CD4-positive, alpha-beta memory T cell (primary cell): ENCODE measurements around the gene CISD2. TPM values are rescaled to one million over a fixed set of nuclear protein-coding genes. Genes with fewer than 3 reads are reported as not detected.
"Not testable (repeated sequence)": the region's sequence is repeated elsewhere in the genome, so short reads cannot be mapped to it uniquely, and the experiment has no call there.

Experiments
- CTCF ChIA-PET: fragments of 350-600 bp; sonication (Branson Sonifier 250); formaldehyde crosslinking; loops from one replicate; lab custom pipeline; 2021; ENCODE audit warnings: inconsistent platforms; ENCODE audit not compliant: partially characterized antibody; lab: Charles Lee
- POLR2A ChIA-PET: fragments of 350-600 bp; sonication (Branson Sonifier 250); formaldehyde crosslinking; loops from one replicate; lab custom pipeline; 2021; ENCODE audit not compliant: partially characterized antibody; lab: Charles Lee
- DNase-seq, 5 donors: peaks; one replicate each; pipeline versions ENCODE4 v3.0.0 to v3.0.0-alpha.2; 2020 to 2022; ENCODE audit warnings: mixed read lengths in 1 of 5
- H3K27ac ChIP-seq: one replicate; pipeline ENCODE4 v1.7.0; 2013; ENCODE audit warnings: low read depth, low read length
- H3K27me3 ChIP-seq: 2 replicates; pipeline ENCODE4 v1.7.0; 2013; ENCODE audit warnings: mild to moderate bottlenecking, low read length, moderate library complexity; ENCODE audit not compliant: insufficient read depth
- H3K36me3 ChIP-seq: 2 replicates; pipeline ENCODE4 v1.7.0; 2013; ENCODE audit warnings: mild to moderate bottlenecking, low read length, moderate library complexity; ENCODE audit not compliant: insufficient read depth
- H3K4me1 ChIP-seq: 2 replicates; pipeline ENCODE4 v1.7.0; 2013; ENCODE audit warnings: mild to moderate bottlenecking, low read length, moderate library complexity; ENCODE audit not compliant: insufficient read depth
- H3K4me3 ChIP-seq, 2 donors: one replicate each; pipeline ENCODE4 v1.7.0; 2013; ENCODE audit warnings: low read length in 2 of 2, mild to moderate bottlenecking in 1 of 2
- H3K9me3 ChIP-seq, 2 donors: one replicate each; pipeline ENCODE4 v1.7.0; 2013; ENCODE audit warnings: low read length in 2 of 2, control low read depth in 1 of 2; ENCODE audit not compliant: control insufficient read depth in 1 of 2
- H3K27ac Mint-ChIP-seq, 7 donors: one replicate each; pipeline ENCODE4 v1.8.0; 2020 to 2021; ENCODE audit warnings: mixed read lengths in 7 of 7, mild to moderate bottlenecking in 6 of 7, inconsistent platforms in 3 of 7, moderate library complexity in 3 of 7
- H3K27me3 Mint-ChIP-seq, 2 donors: one replicate each; pipeline ENCODE4 v1.8.0; 2020 to 2021; ENCODE audit warnings: mixed read lengths in 2 of 2
- H3K36me3 Mint-ChIP-seq, 2 donors: one replicate each; pipeline ENCODE4 v1.8.0; 2020 to 2021; ENCODE audit warnings: mixed read lengths in 2 of 2, inconsistent platforms in 1 of 2, mild to moderate bottlenecking in 1 of 2
- H3K4me1 Mint-ChIP-seq, 4 donors: one replicate each; pipeline ENCODE4 v1.8.0; 2020 to 2021; ENCODE audit warnings: mixed read lengths in 4 of 4, mild to moderate bottlenecking in 1 of 4
- H3K4me3 Mint-ChIP-seq, 8 donors: one replicate each; pipeline ENCODE4 v1.8.0; 2020 to 2021; ENCODE audit warnings: mixed read lengths in 8 of 8, mild to moderate bottlenecking in 7 of 8, moderate library complexity in 6 of 8, inconsistent platforms in 3 of 8
- H3K9me3 Mint-ChIP-seq, 8 donors: one replicate each; pipeline ENCODE4 v1.8.0; 2020 to 2021; ENCODE audit warnings: mixed read lengths in 8 of 8, mild to moderate bottlenecking in 5 of 8, inconsistent platforms in 3 of 8, moderate library complexity in 1 of 8
- intact Hi-C: fragments of 100-400 bp; cut with micrococcal nuclease; formaldehyde crosslinking; loops from one replicate; pipeline ENCODE4 v1.15.1; 2023
- polyA plus RNA-seq, 2 donors: library from polyadenylated mRNA; unstranded; fragments of 300-500 nt; fragmentation: Illumina TruSeq; gene quantifications; one replicate each; pipeline ENCODE4 v1.2.3, GENCODE V29; 2021
- total RNA-seq, 2 experiments: library from RNA; stranded (reverse); gene quantifications; one replicate each; pipeline ENCODE4 v1.2.3, GENCODE V29; 2021

CISD2 gene
- total and polyA plus RNA-seq, 4 experiments from 2014 or later: 18.5 to 54.9 (median 26.6) TPM

GRCh38 chr4:102862747-102863146, 6.0 kb upstream of the CISD2 start:
- Histone ChIP-seq H3K4me1 (peaks cover 34% of the 10 kb centered on the region), H3K27me3 (no peaks in the 10 kb centered on the region), H3K4me3 (no peak overlapping the region), H3K9me3 (peaks cover 4 to 5% of the 10 kb centered on the region in 2 donors), H3K36me3 (no peaks in the 10 kb centered on the region), H3K27ac (no peak overlapping the region)
- ChIA-PET CTCF (no interaction called here), POLR2A (no interaction called here)
- Mint-ChIP-seq H3K36me3 (peaks cover 11 to 14% of the 10 kb centered on the region in 2 donors), H3K27me3 (no peaks in the 10 kb centered on the region), H3K27ac (no peak overlapping the region), H3K4me1 (peaks cover 19 to 37% (median 26%) of the 10 kb centered on the region in 4 donors), H3K4me3 (no peak overlapping the region), H3K9me3 (peaks cover 0 to 23% (median 21%) of the 10 kb centered on the region in 8 donors)
- intact Hi-C loops: no loop called here
- no peak for DNase-seq

GRCh38 chr4:102865327-102865726, 3.5 kb upstream of the CISD2 start:
- Mint-ChIP-seq H3K4me3 (peak overlapping the region in 1 of 8 donors; percentile 13), H3K27ac (peak overlapping the region in 6 of 7 donors; percentile 12 to 95 (median 56)), H3K4me1 (peaks cover 27 to 60% (median 40%) of the 10 kb centered on the region in 4 donors), H3K36me3 (peaks cover 4 to 12% of the 10 kb centered on the region in 2 donors)
- CTCF ChIA-PET, DNase-seq, H3K9me3 ChIP-seq, intact Hi-C loops, H3K36me3 ChIP-seq, H3K27me3 ChIP-seq, H3K4me3 ChIP-seq, H3K9me3 Mint-ChIP-seq, H3K27ac ChIP-seq, H3K27me3 Mint-ChIP-seq: not testable (repeated sequence)
- POLR2A ChIA-PET: interaction anchor here (5.0 kb wide), 1 partner anchor 43 kb away, joined by 409 read pairs; the partner anchor contains the start of gene UBE2D3
- H3K4me1 ChIP-seq: peaks cover 45% of the 10 kb centered on the region

- H3K4me1 ChIP-seq: peaks cover 56% of the 10 kb centered on the region
- Mint-ChIP-seq H3K4me3 (peak overlapping the region; percentile 91 to 99 (median 95)), H3K4me1 (peaks cover 34 to 72% (median 47%) of the 10 kb centered on the region in 4 donors), H3K27ac (peak overlapping the region; percentile 95 to 99 (median 99)), H3K9me3 (peaks cover 0 to 2% (median 0%) of the 10 kb centered on the region in 8 donors), H3K27me3 (no peaks in the 10 kb centered on the region), H3K36me3 (peaks cover 0 to 13% of the 10 kb centered on the region in 2 donors)
- intact Hi-C loops: loop anchor here (2.0 kb wide), 5 partner anchors 209 to 1521 kb away; partner anchors contain the start of genes PPP3CA, SLC39A8 and SLC9B2
- ChIA-PET POLR2A (interaction anchor here (0.9 to 5.0 kb wide), 7 partner anchors 16 to 522 kb away, joined by 3 to 409 read pairs (median 7); partner anchors contain the start of genes BDH2, MANBA, SLC39A8 and UBE2D3), CTCF (interaction anchor here (0.9 to 2.9 kb wide), 3 partner anchors 40 to 240 kb away, joined by 3 to 22 read pairs (median 8); partner anchors contain the start of genes MANBA and UBE2D3)
- no peaks in the 10 kb centered on the region for H3K27me3 ChIP-seq
- DNase-seq: peak in 1 of 5 donors; percentile 13
- H3K4me3 ChIP-seq: peak overlapping the region; percentile 21 to 58
- peak overlapping the region; percentile 91 for H3K27ac ChIP-seq
- no peaks in the 10 kb centered on the region for H3K9me3 ChIP-seq
- no peaks in the 10 kb centered on the region for H3K36me3 ChIP-seq
Observed at GRCh38 chr4:102867278-102868152, 1.3 kb upstream of the CISD2 start.

GRCh38 chr4:102868153-102868780, 525 bp upstream of the CISD2 start:
- H3K27ac ChIP-seq: peak overlapping the region; percentile 91
- no peaks in the 10 kb centered on the region for H3K27me3 ChIP-seq
- H3K36me3 ChIP-seq: no peaks in the 10 kb centered on the region
- Mint-ChIP-seq H3K27me3 (no peaks in the 10 kb centered on the region), H3K27ac (peak overlapping the region; percentile 95 to 99 (median 99)), H3K4me1 (peaks cover 37 to 78% (median 51%) of the 10 kb centered on the region in 4 donors), H3K36me3 (peaks cover 4 to 17% of the 10 kb centered on the region in 2 donors), H3K9me3 (peaks cover 0 to 3% (median 0%) of the 10 kb centered on the region in 8 donors), H3K4me3 (peak overlapping the region; percentile 91 to 99 (median 95))
- H3K4me3 ChIP-seq: peak overlapping the region; percentile 58 to 74
- ChIA-PET CTCF (interaction anchor here (0.9 to 2.9 kb wide), 3 partner anchors 40 to 241 kb away, joined by 3 to 22 read pairs (median 8); partner anchors contain the start of genes MANBA and UBE2D3), POLR2A (interaction anchor here (0.9 to 5.0 kb wide), 19 partner anchors 9 to 523 kb away, joined by 3 to 409 read pairs (median 6); partner anchors contain the start of genes BDH2, MANBA, SLC39A8 and SLC9B2)
- DNase-seq: no peak
- H3K9me3 ChIP-seq: no peaks in the 10 kb centered on the region
- intact Hi-C loops: loop anchor here (2.0 kb wide), 5 partner anchors 209 to 1521 kb away; partner anchors contain the start of genes PPP3CA, SLC39A8 and SLC9B2
- H3K4me1 ChIP-seq: peaks cover 56% of the 10 kb centered on the region

GRCh38 chr4:102869569-102870197, 891 bp downstream of the CISD2 start:
- POLR2A ChIA-PET: interaction anchor here (0.6 to 5.0 kb wide), 29 partner anchors 8 to 1522 kb away, joined by 3 to 409 read pairs (median 4); partner anchors contain the start of genes MANBA, NFKB1, PPP3CA and SLC39A8
- peaks cover 0 to 3% (median 0%) of the 10 kb centered on the region in 8 donors for H3K9me3 Mint-ChIP-seq
- Histone ChIP-seq H3K27me3 (no peaks in the 10 kb centered on the region), H3K4me3 (peak overlapping the region; percentile 58 to 74), H3K36me3 (no peaks in the 10 kb centered on the region), H3K9me3 (no peaks in the 10 kb centered on the region), H3K27ac (peak overlapping the region; percentile 91), H3K4me1 (peaks cover 48% of the 10 kb centered on the region)
- peak overlapping the region; percentile 95 to 100 (median 99) for H3K27ac Mint-ChIP-seq
- DNase-seq: no peak
- H3K27me3 Mint-ChIP-seq: no peaks in the 10 kb centered on the region
- peaks cover 10 to 25% of the 10 kb centered on the region in 2 donors for H3K36me3 Mint-ChIP-seq
- CTCF ChIA-PET: interaction anchor here (0.6 to 2.9 kb wide), 6 partner anchors 42 to 367 kb away, joined by 3 to 22 read pairs (median 4); partner anchors contain the start of genes MANBA and UBE2D3
- peak overlapping the region; percentile 91 to 99 (median 95) for H3K4me3 Mint-ChIP-seq
- H3K4me1 Mint-ChIP-seq: peaks cover 39 to 76% (median 47%) of the 10 kb centered on the region in 4 donors
- intact Hi-C loops: loop anchor here (1.0 to 2.0 kb wide), 8 partner anchors 41 to 1523 kb away; partner anchors contain the start of genes PPP3CA, SLC39A8, SLC9B1 and SLC9B2

GRCh38 chr4:102871772-102872171, 3.0 kb downstream of the CISD2 start:
- H3K4me3 ChIP-seq: no peak overlapping the region
- CTCF ChIA-PET: interaction anchor here (1.9 kb wide), 1 partner anchor 33 kb away, joined by 5 read pairs; no protein-coding TSS in a partner anchor
- POLR2A ChIA-PET: interaction anchor here (4.7 kb wide), 1 partner anchor 44 kb away, joined by 33 read pairs; the partner anchor contains the start of gene UBE2D3
- Mint-ChIP-seq H3K4me3 (peak overlapping the region in 3 of 8 donors; percentile 0 to 43 (median 15)), H3K4me1 (peaks cover 31 to 63% (median 42%) of the 10 kb centered on the region in 4 donors), H3K36me3 (peaks cover 30 to 42% of the 10 kb centered on the region in 2 donors), H3K27ac (peak overlapping the region in 4 of 7 donors; percentile 28 to 62 (median 37)), H3K9me3 (peaks cover 0 to 5% (median 0%) of the 10 kb centered on the region in 8 donors), H3K27me3 (no peaks in the 10 kb centered on the region)
- H3K9me3 ChIP-seq: no peaks in the 10 kb centered on the region
- intact Hi-C loops: no loop called here
- H3K36me3 ChIP-seq: peaks cover 4% of the 10 kb centered on the region
- no peak for DNase-seq
- H3K27ac ChIP-seq: no peak overlapping the region
- H3K27me3 ChIP-seq: no peaks in the 10 kb centered on the region
- H3K4me1 ChIP-seq: peaks cover 31% of the 10 kb centered on the region
